Measurements from ENCODE around the gene TTLL10.

DNA sequence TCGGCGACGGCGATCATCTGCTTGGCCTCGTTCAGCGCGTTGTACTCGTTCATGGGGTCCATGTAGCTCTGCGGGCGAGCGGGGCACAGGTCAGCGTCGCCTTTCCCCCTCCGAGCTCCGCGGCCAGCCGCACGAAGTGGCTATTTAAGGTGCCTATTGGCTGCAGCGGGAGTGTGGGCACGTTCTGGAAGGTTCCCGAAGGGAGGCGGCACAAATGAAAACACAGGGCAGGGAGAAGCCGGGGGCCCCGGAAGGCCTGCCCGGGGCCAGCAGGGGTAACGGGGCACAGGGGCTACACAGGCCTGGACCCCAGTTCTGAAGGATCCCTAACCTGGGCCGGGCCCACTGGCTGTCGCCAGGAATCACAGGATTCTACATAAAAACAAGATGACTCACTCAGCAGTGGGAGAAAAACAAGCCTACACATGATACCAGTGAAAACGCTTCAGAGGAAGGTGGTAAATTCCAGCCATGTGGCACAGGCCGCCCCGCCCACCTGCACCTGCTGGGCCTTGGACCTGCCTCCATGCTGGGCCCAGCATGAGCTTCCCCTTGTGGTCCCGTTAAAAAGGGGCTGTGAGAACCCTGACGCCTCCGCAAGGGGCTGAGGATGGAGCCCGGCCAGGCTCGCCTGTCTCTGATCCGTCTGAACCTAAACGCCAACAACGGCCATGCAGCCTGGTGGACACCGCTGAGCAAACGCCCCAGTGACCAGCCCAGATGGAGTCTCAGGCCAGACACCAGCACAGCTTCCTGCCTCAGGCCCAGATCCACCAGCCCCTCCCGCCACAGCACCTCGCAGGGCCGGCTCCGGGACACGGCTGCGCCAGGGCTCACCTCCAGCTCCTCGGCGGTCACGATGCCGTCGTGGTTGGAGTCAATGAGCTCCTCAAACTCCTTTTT is 44.2 kb downstream of the TTLL10 start:
- TF ChIP-seq EP300 (conservative IDR thresholded peaks at IDR 0.05; ENCODE audit: poor library complexity, severe bottlenecking) (no peak), EZH2 (IDR thresholded peaks at IDR 0.05; ENCODE audit: borderline replicate concordance, insufficient read depth, low read length, poor library complexity, severe bottlenecking) (no peak), POLR2AphosphoS5 (IDR thresholded peaks at IDR 0.05) (no peak), RAD21 (conservative IDR thresholded peaks at IDR 0.05) (no peak)
- TF ChIP-seq, protein P1, sequence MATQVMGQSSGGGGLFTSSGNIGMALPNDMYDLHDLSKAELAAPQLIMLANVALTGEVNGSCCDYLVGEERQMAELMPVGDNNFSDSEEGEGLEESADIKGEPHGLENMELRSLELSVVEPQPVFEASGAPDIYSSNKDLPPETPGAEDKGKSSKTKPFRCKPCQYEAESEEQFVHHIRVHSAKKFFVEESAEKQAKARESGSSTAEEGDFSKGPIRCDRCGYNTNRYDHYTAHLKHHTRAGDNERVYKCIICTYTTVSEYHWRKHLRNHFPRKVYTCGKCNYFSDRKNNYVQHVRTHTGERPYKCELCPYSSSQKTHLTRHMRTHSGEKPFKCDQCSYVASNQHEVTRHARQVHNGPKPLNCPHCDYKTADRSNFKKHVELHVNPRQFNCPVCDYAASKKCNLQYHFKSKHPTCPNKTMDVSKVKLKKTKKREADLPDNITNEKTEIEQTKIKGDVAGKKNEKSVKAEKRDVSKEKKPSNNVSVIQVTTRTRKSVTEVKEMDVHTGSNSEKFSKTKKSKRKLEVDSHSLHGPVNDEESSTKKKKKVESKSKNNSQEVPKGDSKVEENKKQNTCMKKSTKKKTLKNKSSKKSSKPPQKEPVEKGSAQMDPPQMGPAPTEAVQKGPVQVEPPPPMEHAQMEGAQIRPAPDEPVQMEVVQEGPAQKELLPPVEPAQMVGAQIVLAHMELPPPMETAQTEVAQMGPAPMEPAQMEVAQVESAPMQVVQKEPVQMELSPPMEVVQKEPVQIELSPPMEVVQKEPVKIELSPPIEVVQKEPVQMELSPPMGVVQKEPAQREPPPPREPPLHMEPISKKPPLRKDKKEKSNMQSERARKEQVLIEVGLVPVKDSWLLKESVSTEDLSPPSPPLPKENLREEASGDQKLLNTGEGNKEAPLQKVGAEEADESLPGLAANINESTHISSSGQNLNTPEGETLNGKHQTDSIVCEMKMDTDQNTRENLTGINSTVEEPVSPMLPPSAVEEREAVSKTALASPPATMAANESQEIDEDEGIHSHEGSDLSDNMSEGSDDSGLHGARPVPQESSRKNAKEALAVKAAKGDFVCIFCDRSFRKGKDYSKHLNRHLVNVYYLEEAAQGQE (IDR thresholded peaks at IDR 0.05; ENCODE audit: borderline replicate concordance), result no peak
- TF ChIP-seq, protein P2, sequence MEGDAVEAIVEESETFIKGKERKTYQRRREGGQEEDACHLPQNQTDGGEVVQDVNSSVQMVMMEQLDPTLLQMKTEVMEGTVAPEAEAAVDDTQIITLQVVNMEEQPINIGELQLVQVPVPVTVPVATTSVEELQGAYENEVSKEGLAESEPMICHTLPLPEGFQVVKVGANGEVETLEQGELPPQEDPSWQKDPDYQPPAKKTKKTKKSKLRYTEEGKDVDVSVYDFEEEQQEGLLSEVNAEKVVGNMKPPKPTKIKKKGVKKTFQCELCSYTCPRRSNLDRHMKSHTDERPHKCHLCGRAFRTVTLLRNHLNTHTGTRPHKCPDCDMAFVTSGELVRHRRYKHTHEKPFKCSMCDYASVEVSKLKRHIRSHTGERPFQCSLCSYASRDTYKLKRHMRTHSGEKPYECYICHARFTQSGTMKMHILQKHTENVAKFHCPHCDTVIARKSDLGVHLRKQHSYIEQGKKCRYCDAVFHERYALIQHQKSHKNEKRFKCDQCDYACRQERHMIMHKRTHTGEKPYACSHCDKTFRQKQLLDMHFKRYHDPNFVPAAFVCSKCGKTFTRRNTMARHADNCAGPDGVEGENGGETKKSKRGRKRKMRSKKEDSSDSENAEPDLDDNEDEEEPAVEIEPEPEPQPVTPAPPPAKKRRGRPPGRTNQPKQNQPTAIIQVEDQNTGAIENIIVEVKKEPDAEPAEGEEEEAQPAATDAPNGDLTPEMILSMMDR (IDR thresholded peaks at IDR 0.05; ENCODE audit: poor library complexity, severe bottlenecking), result no peak
